ENCODE measurements around the gene IFI27. TPM values are rescaled to one million over a fixed set of nuclear protein-coding genes. Genes with fewer than 3 reads are reported as not detected.

IFI27 gene
- total RNA-seq = 0.39 and 0.76 TPM in 2 replicates

GRCh38 chr14:94110552-94111181 is at the start of gene IFI27:
TSS of gene IFI27 (plus strand) at chr14:94110736.

GRCh38 chr14:94080621-94081385 is 29.7 kb upstream of the IFI27 start, which contains the start of the genes DDX24 and IFI27L1:
TSS of gene DDX24 (minus strand) at chr14:94081202. CDS start at chr14:94079742, 1,460 bp downstream.
TSS of gene IFI27L1 (plus strand) at chr14:94081310. CDS start at chr14:94096938, 15,628 bp downstream.

GRCh38 chr14:94129111-94129757 is 18.7 kb downstream of the IFI27 start, which contains the start of gene IFI27L2:
TSS of gene IFI27L2 (minus strand) at chr14:94129604. CDS start at chr14:94129564, 40 bp downstream.

Other genes starting within 250 kb of the IFI27 start
- not detected in 2 replicates for gene FAM181A, start 183.4 kb upstream of the IFI27 start, total RNA-seq
- not detected in 2 replicates for gene ASB2, start 134.2 kb upstream of the IFI27 start, total RNA-seq
- not detected in 2 replicates for gene CCDC197, start 113.4 kb upstream of the IFI27 start, total RNA-seq
- gene OTUB2, start 84.4 kb upstream of the IFI27 start, total RNA-seq = 1.2 and 1.6 TPM in 2 replicates
- gene DDX24, start 29.5 kb upstream of the IFI27 start, total RNA-seq = 69.2 and 69.5 TPM in 2 replicates
- gene IFI27L1, start 29.4 kb upstream of the IFI27 start, total RNA-seq = 8.6 and 13.0 TPM in 2 replicates
- gene IFI27L2, start 18.9 kb downstream of the IFI27 start, total RNA-seq = 47.2 and 53.8 TPM in 2 replicates
- under 0.01 and 0.54 TPM in 2 replicates for gene PPP4R4, start 63.6 kb downstream of the IFI27 start, total RNA-seq
- not detected in 2 replicates for gene SERPINA10, start 182.5 kb downstream of the IFI27 start, total RNA-seq
- not detected in 2 replicates for gene SERPINA6, start 212.6 kb downstream of the IFI27 start, total RNA-seq